SK-N-DZ (cell line): Measurements from ENCODE around the gene LZTS2.
"Not testable (repeated sequence)": the region's sequence is repeated elsewhere in the genome, so short reads cannot be mapped to it uniquely, and the experiment has no call there.

ENCODE experiments used
- DNase-seq: peaks from one replicate; pipeline ENCODE4 v3.0.0-alpha.2; 2015; ENCODE audit warnings: low spot score

LZTS2 gene

DNA sequence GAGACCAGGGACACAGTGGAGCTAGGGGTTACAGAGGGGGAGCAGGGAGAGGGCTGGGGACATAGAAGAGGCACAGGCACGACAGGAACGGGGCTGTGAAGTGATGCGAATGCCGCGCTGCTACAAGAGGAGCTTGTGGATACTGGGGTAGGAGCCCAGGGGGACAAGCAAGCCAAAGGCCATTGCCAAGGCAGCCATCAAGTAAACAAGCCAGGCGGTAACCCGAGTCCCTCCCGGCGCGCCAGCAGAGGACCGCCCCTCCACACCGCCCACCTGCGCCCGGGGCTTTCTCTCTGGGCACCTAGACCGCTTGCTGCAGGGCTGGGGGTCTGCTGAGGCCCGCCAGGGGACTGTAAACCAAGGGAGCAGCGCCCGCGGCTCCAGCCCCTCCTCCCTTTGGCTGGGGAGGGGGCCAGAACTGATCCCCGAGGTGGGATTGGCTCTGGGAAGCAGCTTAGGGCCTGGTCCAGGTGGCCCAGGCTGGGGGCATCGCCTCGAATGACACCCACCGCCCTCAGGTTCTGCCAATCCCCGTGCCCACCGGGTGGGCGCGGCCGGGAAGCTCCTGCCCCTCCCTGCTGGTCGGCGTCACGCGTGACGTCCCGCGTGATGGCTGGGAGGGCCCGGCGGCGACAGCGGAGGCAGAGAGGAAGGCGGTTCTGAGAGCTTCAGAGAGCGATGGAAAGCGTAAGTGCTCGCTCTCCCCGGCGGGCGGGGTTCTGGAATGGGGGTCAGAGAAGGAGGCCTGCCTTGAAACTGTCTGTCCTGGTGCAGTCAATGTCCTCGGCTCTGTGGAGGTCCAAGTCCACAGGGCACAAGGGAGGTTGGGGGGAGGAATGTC is 32.4 kb downstream of the LZTS2 start:
- DNase-seq: peak; percentile 51

DNA sequence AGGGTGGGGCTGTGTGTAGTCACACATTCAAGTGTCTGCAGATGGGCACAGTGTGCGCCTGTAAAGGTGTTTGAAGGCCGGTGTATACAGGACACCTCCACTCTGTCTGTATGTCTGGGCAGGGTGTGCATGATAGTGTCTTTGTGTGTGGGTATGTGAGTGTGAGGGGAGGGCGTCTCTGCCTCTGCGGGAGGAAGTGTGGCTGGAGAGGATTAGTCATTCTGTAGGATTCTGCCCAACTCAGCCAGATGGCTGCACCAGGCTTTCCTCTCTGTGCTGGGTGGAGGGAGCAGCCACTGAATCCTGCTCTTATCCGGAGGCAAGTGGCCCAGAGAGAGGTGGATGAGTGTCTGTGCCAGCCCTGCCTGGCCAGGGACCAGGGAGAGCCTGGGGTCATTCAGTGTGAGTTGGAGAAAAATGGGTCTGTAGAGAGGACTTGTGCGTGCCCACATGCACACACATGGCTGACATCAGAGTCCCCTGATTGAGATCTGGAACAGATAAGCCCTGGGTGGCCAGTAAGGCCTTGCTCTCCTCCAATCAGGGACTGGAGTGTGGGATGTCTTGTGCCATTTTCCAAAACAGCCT is 33.1 kb downstream of the LZTS2 start:
- DNase-seq: peak; percentile 59

DNA sequence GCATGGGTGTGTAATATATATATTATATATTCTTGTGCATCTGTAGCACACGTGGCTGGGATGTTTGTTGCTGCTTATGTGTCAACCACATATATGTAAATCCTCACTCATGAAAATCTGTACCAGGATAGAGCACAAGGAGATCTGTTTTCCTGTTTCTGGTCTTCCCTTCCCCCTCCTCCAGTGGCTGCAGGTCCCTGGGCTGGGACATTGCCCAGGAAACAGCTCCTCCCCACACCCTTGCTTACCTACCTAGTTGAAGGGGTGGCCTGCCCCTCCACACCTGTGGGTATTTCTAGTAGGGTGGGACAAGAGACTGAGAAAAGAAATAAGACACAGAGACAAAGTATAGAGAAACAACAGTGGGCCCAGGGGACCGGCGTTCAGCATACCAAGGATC is 33.7 kb downstream of the LZTS2 start:
- no peak for DNase-seq

DNA sequence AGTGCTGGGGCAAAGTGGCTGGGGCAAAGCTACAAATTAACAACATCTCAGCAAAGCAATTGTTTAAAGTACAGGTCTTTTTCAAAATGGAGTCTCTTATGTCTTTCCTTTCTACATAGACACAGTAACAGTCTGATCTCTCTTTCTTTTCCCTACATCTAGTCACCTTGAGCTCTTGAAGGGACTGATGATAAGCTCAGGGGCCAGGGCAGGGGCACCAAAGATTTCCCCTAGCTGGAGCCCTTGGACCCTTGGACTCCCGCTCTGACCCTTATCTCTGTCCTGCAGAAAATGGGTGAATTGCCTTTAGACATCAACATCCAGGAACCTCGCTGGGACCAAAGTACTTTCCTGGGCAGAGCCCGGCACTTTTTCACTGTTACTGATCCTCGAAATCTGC is 34.8 kb downstream of the LZTS2 start:
- not testable (repeated sequence) for DNase-seq

DNA sequence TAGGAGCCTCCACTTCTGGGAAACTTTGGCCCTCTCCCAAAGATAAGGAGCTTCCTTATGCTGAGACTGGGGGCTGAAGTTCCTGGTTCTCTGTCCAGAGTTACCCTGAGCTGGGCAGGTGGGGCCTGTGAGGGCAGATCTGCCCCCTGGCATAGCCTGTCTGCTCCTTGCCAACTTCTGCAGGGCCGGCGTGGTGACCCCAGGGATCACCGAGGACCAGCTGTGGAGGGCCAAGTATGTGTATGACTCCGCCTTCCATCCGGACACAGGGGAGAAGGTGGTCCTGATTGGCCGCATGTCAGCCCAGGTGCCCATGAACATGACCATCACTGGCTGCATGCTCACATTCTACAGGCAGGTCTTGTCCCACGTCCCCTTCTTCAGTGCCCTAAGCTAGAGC is 35.7 kb downstream of the LZTS2 start:
- DNase-seq: no peak

DNA sequence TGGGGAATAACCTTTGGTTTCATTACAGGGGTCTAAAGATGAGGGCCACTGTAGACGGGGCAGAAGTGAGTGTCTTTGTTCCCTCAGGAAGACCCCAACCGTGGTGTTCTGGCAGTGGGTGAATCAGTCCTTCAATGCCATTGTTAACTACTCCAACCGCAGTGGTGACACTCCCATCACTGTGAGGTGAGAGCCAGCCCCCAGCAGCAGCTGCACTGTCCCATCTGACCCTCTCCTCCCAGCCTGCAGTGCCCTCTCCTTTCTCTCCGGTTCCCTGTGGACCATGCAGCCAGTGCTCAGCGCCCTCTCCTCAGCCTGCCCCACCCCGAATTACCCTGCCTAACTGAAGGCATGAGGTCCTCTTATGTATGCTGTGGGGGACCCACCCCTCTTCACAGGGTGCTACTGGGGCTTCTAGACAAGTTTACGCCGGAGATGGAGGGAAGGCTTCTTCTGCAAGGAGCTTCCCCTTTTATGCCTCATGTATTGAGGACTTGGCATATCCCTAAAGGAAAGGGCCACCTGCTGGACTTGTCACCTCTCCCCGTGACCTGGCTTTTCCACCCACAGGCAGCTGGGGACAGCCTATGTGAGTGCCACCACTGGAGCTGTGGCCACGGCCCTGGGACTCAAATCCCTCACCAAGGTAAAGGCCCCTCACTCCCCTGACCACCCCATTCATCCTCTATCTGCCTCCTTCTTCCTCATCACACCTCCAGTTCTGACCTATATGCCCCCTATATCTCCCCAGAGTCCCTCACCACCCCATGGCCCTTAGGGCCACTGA is 36.5 kb downstream of the LZTS2 start:
- no peak for DNase-seq

DNA sequence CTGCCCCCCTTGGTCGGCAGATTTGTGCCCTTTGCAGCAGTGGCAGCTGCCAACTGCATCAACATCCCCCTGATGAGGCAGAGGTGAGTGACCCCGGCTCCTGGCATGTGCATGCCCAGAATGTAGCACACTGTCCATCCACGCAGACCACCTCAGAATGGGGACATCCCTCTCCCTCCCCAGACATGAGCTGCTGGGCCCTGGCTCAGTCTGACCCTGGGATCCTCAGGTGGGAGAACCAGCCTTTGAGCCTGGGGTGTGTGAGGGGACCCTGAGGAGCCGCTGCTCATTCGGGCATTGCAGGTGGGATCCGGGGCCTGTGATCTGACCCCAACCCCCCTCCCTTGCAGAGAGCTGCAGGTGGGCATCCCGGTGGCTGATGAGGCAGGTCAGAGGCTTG is 37.1 kb downstream of the LZTS2 start:
- DNase-seq: no peak

DNA sequence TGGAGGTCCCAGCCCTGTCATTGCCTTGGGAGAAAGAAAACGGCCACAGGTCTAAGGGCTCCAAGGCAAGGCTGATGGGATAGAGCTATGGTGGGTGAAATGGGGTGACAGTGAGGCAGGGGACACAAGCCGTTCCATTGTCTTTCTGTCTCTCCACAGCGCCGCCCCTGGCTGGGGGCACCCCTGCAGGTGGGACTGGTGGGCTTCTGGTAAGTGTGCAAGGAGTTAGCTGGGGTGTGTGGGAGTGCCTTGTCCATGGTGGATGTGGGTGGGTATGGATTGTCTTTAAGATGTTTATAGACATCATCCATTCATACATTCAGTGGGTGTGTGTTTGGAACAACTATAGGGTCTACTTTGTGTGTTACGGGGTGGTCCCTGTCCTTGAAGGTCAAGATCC is 38.9 kb downstream of the LZTS2 start:
- peak; percentile 5 for DNase-seq

DNA sequence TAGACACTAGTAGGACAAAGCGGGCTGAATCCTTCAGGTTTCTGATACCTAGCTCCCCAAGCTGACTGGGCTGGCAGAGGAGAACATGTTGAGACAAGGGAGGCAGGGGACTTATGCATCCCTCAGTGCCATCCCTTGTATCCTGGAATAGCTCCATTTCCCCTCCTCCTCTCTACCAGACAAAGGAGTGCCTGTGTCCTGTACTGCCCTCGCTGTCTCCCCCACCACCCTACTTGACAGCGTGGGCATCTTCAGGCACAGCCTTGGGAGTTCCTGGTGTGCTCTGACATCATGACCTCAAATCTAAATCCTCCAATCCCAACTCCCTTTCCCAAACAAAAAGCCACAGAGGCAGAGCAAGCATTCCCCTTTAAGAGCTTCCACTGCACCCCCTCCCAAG is 40.5 kb downstream of the LZTS2 start:
- no peak for DNase-seq

DNA sequence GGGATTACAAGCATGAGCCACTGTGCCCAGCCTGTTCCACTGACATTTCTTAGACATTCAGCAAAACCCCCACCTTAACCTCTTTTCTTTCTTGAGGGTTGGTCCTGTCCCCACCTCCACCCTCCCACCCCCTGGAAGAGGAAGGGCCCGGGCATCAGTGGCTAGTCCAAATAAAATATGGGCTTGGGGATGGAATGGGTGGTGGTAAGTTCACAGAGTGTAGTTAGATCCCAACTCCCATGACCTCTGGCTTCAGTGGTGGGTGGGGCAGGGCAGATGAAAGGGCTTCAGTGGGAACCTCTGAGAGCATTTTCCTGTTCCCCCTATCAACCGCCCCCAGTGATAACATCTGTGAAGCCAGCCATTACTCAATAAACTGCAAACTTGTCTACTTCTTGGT is 41.2 kb downstream of the LZTS2 start:
- no peak for DNase-seq

DNA sequence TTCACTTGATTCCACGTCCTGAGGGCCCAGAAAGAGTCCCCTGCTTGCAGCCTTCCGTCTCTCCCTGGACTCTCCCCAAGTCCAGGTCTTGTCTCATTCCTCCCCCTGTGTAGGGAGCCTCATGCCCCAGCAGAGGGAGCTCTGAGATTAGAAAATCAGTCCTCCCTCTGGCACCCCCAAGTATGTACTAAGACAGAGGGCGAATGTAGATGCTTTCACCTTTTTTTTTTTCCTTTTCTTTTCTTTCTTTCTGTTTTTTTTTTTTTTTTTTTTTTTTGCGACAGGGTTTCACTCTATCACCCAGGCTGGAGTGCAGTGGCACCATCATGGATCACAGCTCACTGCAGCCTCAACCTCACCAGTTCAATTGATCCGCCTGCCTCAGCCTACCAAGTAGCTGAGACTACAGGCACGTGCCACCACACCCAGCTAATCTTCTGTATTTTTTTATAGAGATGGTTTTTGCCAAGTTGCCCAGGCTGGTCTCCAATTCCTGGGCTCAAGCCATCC is 41.7 kb downstream of the LZTS2 start:
- peak; percentile 86 for DNase-seq

DNA sequence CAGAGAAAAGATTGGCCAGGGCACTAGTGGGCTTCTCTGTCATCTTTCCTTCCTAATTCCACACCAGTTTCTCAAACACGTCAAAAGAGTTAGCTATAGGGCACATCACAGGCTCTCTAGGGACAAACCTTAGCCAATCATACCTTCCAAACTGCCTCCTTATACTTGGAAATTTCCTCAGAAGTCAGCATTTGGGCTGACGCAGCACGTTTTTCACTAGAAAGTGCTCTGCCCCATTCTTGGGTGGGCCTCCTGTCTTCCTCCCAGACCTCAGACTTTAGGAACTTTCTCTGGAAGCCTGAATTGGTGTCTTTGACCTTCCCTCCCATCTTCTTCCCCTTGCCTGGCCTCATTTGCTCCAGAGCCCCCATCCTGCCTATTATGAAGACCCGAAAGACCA is 42.5 kb downstream of the LZTS2 start:
- DNase-seq: no peak

DNA sequence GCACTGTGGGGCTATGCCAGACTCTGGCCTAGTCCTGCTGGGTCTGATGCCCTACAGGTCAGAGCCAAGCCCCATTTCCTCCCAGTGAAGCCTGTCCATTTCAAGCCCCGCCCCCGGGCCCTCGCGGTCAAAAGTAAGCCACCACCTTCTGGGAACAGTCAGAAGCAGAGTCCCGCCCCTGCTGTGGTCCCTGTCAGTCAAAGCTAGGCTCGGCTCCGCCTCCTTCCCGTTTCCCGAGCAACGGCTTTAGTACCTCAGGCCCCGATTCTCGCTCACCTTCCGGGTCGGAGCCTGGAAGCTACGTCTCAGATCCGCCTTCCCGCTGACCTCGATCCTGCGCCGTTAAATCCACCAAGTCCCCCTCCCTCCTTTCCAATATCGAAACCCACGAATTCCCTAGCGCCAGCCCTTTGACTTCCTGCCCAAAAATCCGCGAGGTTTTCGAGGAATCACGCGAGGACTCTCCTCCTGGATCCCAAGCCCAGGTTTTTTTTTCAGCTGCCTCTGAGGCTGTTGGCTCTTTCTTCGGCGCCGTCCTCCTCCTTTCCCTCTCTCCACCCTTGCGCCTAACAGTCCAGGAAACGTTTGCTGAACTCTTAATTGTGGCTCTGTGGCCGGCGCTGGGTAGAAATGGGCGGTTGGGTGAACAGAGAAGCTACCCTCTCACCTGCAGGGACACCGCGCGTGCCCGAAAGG is 43.2 kb downstream of the LZTS2 start:
- peak; percentile 97 for DNase-seq

DNA sequence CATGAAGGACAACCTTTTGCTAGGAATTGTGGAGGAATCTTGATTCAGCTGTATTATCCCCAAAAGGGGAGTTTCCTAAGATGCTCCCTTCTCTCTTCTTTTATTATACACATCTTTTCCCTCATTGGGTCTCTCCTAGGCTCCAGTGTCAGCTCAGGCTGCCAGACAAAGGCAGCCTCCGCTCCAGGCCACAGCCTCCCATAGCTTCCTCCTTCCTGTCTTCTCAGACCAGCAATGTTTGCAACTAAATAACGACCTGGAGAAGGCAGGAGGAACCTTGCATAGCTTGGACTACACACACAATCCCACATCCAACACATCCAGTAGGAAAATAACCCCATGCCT is 43.7 kb downstream of the LZTS2 start:
- DNase-seq: peak; percentile 49

DNA sequence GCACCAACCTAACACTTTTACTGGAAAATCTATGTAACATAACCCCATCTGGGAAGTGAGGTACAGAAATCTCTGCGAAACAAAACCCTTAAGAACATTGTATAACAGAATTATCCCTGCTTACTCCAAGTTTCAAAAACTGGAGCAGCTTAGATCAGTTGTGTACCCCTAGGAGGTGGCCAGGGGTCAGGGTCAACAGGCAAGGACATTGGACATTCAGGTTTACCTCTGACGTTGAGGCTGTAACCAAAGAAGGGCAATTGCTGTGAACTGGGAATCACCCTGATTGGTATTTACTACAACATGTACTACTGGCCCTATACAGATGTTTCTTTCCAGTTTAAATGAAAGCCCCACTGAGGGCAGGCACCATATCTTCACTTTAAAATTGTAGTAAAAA is 44.5 kb downstream of the LZTS2 start:
- no peak for DNase-seq

DNA sequence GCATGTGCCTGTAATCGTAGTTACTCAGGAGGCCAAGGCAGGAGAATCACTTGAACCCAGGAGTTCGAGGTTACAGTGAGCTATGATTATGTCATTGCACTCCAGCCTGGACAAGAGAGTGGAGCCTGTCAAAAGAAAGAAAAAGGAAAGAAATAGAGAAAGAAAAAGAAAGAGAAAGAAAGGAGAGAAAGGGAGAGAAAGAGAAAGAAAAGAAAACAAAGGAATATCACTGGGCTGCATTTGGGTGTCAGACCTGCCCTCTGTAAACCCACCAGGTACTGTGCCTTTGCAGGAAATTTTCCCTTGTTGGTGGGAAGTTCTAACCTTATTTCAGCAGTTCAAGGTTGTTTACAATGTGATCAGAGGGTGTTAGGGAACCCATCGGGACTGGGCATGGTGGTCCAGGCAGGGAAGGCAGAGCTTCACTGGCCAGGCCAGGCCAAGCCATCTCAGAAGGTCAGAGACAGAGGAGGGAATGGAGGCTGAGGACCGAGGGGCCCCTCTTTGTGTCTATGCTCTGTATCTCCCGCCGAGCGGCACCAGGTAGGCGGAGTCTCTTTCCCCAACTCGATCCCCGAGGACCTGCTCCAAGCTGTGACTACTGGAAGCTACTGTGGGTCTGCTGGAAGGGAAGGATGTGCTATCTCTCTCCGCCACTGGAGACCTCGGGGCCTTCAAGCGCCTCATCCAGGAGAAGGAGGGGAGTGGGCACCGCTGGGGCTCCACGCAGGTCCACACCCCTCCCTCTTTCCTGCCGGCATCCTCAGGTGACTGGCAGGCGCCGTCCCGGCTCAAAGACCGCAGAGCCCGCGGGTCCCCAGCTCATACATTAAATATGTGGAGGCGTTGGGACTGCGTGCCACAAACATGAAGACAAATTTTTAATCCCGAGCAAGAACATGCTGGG is 47.0 kb downstream of the LZTS2 start:
- DNase-seq: peak; percentile 89

DNA sequence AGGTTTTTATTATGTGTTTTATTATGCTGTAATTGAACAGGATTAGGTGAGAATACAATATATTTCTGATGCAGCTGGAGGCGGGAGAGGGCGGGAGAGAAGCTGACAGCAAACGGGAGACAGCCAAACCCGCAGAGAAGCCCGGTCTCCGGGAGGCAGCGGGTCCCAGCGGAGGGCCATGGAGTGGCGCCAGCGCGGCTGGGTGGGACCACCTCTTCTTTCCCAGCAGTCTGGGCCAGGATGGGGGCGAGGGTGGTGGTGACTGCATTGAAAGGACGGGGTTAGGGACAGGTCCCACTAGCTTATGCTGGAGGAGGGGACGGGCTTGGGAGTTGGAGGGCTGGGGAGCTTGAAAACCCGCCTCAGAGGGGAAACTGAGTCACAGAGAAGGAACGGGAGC is 47.7 kb downstream of the LZTS2 start:
- DNase-seq: peak; percentile 7

DNA sequence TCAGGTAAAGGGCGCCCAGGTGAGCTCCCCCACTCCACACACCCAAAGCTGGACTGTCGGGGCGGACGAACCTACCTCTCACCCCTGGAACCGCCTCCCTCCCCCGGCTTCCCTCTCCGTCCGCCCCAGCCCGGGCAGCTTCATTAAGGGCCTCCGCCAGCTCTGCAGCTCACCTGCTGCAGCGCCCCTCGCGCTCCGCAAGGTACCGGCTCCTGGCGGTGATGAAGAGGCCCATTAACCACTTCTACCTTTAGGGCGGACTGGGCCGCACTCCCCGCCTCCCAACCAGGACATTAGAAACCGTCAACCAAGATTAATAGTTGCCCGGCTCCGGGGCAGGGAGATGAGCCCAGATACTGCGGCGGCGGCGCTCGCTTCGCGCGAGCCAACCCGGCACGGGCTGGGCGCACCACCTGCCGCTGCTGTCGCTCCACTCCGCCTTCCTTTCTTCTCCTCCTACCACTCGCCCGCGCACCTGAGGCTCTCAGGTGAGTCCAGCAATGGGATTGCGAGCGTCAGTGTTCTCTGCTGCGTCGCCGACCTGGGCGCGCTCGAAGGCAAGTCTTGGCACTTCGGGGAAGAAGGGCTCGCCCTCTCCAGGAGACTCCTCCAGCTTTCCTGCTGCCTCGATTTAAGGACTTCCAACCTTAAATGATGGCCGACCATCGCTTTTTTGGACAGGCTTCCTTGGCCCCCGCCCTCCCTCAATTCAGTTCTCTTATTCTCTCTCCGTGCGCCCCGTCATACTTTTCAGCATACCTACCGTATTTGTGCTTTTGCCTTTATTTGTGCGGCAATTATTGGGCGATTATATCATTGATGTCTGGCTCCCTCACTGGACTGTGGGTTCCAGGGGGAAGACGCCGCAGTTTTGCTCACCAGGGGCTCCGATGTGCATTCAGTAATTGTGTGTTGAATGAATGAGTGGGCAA is 48.6 kb downstream of the LZTS2 start:
- DNase-seq: no peak

DNA sequence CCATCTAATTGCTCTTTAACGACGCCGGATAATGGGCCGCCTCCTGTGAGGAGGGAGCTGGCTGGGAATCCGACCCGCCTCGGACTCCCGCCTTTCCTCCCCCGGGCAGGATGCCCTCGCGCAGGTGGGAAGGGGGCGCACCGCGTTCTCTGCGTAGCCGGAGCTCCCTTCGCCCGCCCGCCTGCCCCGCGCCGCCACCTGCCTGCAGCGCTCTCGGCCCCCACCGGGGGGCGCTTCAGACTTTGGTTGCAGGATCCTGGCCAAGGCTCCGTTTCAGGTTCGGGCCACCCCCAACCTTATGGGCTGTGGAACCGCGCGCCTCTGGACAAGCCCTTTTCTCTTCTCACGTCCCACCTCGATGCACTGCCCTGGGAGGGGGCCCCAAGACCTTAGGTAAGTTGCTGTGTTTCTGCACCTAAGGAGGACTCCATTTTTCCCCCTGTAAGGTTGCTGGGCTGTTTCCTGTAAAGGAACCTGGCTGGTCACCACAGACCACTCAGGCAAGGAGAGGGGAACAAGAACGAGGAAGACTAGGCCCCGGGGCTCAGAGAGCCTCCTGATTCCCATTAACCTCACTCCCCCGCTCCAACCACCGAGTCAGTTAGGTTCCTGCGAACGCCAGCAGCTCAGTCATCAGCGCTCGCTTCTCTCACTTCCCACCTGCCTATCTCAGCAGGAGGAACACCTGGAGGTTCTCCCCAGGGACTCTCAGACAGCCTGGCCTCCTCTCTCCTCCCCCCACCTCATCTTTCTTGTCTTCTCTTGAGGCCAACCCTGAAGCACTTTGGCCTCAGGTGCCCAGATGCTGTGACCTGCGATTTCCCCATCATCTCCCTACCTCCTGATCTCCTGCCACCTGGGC is 50.8 kb downstream of the LZTS2 start:
- peak; percentile 3 for DNase-seq
